ENCODE measurements around the gene BRCA2.

BRCA2 gene

DNA sequence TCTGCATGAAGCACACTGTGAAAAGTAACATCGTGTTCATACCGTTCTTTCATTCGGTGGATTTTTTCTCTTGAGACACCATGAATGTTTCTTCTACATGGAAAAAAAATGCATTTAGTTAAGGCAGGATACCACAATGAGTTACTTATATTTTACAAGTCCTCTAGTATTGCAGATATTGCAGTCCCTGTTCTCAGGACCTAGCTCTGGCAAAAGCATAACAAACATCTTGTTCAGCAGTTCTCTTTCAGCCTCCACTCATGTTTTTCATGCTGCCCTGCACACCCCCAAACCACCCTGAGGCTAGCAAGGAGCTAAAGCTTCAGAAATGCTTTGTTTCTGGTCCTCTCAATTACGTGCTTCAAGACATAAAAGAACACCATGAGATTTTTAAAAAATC lies 87.8 kb downstream of the BRCA2 start:
- TF ChIP-seq, protein P1, sequence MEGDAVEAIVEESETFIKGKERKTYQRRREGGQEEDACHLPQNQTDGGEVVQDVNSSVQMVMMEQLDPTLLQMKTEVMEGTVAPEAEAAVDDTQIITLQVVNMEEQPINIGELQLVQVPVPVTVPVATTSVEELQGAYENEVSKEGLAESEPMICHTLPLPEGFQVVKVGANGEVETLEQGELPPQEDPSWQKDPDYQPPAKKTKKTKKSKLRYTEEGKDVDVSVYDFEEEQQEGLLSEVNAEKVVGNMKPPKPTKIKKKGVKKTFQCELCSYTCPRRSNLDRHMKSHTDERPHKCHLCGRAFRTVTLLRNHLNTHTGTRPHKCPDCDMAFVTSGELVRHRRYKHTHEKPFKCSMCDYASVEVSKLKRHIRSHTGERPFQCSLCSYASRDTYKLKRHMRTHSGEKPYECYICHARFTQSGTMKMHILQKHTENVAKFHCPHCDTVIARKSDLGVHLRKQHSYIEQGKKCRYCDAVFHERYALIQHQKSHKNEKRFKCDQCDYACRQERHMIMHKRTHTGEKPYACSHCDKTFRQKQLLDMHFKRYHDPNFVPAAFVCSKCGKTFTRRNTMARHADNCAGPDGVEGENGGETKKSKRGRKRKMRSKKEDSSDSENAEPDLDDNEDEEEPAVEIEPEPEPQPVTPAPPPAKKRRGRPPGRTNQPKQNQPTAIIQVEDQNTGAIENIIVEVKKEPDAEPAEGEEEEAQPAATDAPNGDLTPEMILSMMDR (IDR thresholded peaks at IDR 0.05; ENCODE audit: low read depth, low read length): no peak
- no peak for DNase-seq (ENCODE audit: low read depth in 2 of 2)
- H3K4me3 ChIP-seq (replicated peaks in 1 of 2; ENCODE audit: low read depth in 2 of 2, low read length in 2 of 2): no peak overlapping the region

DNA sequence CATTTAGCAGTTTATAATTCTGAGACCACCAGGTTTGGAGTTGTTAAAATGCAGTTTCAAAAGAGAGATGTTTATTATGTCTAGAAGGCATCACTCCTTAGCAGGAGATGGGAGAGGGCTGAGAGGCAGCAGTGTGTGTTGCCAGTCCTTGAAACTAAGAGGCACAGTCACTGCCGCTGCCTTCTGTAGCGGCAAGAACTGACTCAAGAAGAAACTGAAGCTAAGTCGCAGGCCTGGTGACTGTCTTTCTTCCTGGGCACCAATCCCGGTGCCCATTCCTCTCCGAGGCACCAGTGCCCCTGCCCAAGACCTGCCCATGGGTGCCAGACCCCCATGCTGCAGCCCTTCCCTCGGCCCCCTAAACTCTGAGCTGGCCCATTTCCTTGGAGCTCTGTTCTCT lies 92.5 kb downstream of the BRCA2 start:
- no peak overlapping the region for H3K4me3 ChIP-seq (replicated peaks in 1 of 2; ENCODE audit: low read depth in 2 of 2, low read length in 2 of 2)
- TF ChIP-seq, protein P1 (IDR thresholded peaks at IDR 0.05; ENCODE audit: low read depth, low read length): no peak
- DNase-seq (ENCODE audit: low read depth in 2 of 2): no peak

DNA sequence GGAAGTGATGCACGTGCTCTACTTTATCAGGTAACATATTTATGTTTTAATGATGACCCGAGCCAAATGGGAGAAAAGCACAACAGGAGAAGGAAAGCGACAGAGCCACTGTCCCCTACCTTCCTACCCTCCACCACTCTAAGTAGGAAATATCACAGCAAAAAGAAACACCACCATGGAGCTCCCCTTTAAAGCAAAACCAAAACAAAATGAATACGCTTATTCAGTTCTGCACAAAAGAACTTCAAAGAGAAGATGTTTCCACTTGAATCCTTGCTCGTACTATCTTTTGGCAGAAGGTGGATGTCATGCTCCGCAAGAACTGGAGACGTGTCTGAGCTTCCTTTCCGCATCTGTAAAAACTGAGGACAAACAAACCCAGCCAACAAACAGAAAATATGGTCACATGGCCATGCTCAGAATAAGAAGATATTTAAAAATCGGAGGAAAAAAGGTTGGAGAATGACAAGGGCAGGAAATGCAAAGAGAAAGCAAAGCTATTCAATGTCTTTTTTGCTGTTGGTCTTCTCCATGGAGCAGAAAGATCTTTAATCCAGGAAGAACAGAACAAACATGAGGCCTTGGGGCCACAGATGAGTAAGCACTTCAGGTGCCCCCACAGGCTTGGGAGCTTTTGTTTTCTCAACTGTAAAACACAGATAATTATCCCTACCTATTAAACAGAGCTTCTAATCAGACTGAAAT lies 93.1 kb downstream of the BRCA2 start:
- TF ChIP-seq, protein P1 (IDR thresholded peaks at IDR 0.05; ENCODE audit: low read depth, low read length): no peak
- no peak overlapping the region for H3K4me3 ChIP-seq (replicated peaks in 1 of 2; ENCODE audit: low read depth in 2 of 2, low read length in 2 of 2)
- DNase-seq (ENCODE audit: low read depth in 2 of 2): no peak

DNA sequence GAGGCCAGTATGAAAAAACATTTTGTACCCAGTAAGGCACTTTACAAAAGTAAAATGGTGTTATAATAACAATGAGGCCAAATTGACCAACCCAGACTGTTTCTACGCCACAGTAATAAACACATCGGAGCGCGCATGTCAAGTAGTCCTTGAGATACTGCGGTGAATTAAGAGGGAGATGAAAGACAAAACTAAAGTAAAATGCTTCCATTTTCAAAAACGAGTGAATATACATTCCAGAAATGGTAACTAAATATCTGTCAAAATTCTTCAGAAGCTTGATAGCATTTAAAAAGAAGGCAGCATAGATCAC lies 93.6 kb downstream of the BRCA2 start:
- DNase-seq (ENCODE audit: low read depth in 2 of 2): no peak
- H3K4me3 ChIP-seq (replicated peaks in 1 of 2; ENCODE audit: low read depth in 2 of 2, low read length in 2 of 2): no peak overlapping the region
- TF ChIP-seq, protein P1 (IDR thresholded peaks at IDR 0.05; ENCODE audit: low read depth, low read length): no peak

DNA sequence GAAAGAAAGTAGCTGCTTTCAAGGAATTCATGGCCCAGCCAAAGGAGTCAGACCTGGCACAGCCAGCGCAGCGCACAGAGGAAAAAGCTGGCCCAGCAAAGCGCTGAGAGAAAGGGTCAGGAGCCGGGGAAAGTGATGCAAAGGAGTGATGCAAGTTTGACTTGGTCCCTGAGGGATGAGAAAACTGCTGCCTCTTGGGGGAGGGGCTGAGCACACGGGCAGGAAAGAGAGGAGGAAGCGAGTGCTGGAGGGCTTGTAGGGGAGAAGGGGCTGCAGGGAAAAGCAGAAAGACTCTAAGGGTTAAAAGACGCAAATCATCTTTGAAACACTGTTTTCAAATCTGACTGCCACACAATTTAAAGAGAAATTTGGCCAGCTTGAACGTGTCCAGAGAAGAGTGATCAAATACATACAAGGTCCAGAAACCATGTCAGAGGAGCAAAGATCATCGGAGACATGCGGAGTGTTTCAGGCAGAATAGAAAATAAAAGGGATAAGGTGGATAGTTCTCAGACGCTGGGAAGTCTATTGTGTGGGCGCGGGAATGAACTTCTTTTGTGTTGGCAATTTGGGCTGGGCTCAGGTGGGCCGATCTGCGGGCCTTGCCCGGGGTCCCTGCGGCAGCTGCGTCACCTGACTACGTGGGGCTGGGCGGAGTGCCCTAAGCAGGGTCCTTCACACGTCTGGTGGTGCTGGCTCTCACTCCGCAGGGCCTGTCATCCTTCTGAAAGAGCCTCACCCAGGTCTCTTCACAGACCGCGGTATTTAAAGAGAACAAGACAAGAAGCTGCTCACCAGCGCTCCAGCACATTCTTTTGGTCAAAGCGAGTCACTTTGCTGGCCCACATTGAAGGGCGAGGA lies 94.5 kb downstream of the BRCA2 start:
- peak; percentile 87 for DNase-seq (ENCODE audit: low read depth in 2 of 2)
- H3K4me3 ChIP-seq (replicated peaks in 1 of 2; ENCODE audit: low read depth in 2 of 2, low read length in 2 of 2): peak overlapping the region in 1 of 2 donors; percentile 35

DNA sequence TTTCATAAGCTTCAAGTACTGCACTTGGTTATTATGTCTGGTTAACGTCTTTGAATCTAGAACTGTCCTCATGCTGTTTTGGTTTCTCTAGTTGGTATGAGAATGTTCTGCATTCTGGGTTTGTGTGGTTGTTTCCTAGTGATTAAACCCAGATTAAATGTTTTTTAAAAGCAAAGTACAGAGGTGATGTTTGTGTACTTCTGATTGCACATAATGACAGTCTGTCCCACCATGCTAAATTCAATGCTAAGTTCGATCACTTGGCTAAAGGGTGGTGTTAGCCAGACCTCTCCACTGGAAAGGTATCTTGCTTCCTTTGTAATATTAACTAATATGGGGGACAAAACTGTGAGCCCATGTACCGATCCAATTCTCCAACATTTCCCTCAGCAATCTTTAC lies 98.0 kb downstream of the BRCA2 start:
- TF ChIP-seq, protein P1 (IDR thresholded peaks at IDR 0.05; ENCODE audit: low read depth, low read length): no peak
- H3K4me3 ChIP-seq (replicated peaks in 1 of 2; ENCODE audit: low read depth in 2 of 2, low read length in 2 of 2): no peak overlapping the region
- DNase-seq (ENCODE audit: low read depth in 2 of 2): no peak

More for the DNA sequence above, 94.5 kb downstream of the BRCA2 start:
- TF ChIP-seq, protein P1 (IDR thresholded peaks at IDR 0.05; ENCODE audit: low read depth, low read length): no peak
